Ovary (tissue), 3 donors: ENCODE measurements around the gene KRTAP10-12.
"Not testable (repeated sequence)": the region's sequence is repeated elsewhere in the genome, so short reads cannot be mapped to it uniquely, and the experiment has no call there.

Experiments
- CTCF ChIP-seq, 3 donors: fragments of 450-650 bp in 2 of 3; fragments of 200-600 bp in 1 of 3; IDR thresholded peaks; one replicate each; pipeline versions ENCODE4 v1.5.1 to v1.8.0; 2016 to 2022; ENCODE audit warnings: antibody characterized with exemption in 3 of 3, mild to moderate bottlenecking in 1 of 3
- POLR2A ChIP-seq: fragments of 450-650 bp; IDR thresholded peaks from one replicate; pipeline ENCODE4 v1.6.1; 2017; ENCODE audit warnings: antibody characterized with exemption, mild to moderate bottlenecking, moderate library complexity
- donor health status: DM: no; HTN: no; CAD: no.

- not testable (repeated sequence) for TF ChIP-seq POLR2A; CTCF (IDR thresholded peaks at IDR 0.05)
Measured at GRCh38 chr21:44685050-44685449, 11.9 kb upstream of the KRTAP10-12 start.
